ENCODE data around the gene ARHGAP26. TPM values are rescaled to one million over a fixed set of nuclear protein-coding genes. Genes with fewer than 3 reads are reported as not detected.

The ARHGAP26 gene
- total and polyA plus RNA-seq, 2 of the 4 experiments (the other 2 are of a cell fraction), result 0.54 to 0.56 TPM

GRCh38 chr5:143226361-143226760, 456.2 kb downstream of the ARHGAP26 start:
- Histone ChIP-seq H4K91ac (ENCODE audit: insufficient read depth, low read depth, low read length) (no peak overlapping the region), H2BK20ac (ENCODE audit: low read depth, low read length) (no peak overlapping the region), H4K20me1 (ENCODE audit: insufficient read depth, low read length) (no peaks in the 10 kb centered on the region), H3K4me2 (ENCODE audit: low read depth, low read length) (no peak overlapping the region), H2AFZ (replicated peaks; ENCODE audit: low read length, poor library complexity) (no peak overlapping the region), H3K79me1 (ENCODE audit: low read depth in 1 of 2, low read length in 2 of 2) (no peaks in the 10 kb centered on the region), H3K9me3 (ENCODE audit: control insufficient read depth, insufficient read depth, low read length) (no peaks in the 10 kb centered on the region), H3K9ac (ENCODE audit: low read depth, low read length) (no peak overlapping the region), H3K27ac (ENCODE audit: insufficient read depth, low read length) (no peak overlapping the region), H3K23ac (ENCODE audit: low read depth, low read length) (no peak overlapping the region), H2BK120ac (ENCODE audit: low read depth, low read length) (no peak overlapping the region; the same call in 1 of the 2 replicates), H4K5ac (ENCODE audit: low read depth, low read length) (no peak overlapping the region), H3K18ac (ENCODE audit: low read depth, low read length) (no peak overlapping the region), H2BK5ac (ENCODE audit: low read depth, low read length, poor library complexity, severe bottlenecking) (no peak overlapping the region), H3K56ac (ENCODE audit: extremely low read depth, insufficient read depth, low read length) (no peak overlapping the region), H3K9me1 (ENCODE audit: insufficient read depth, low read length) (peaks cover 13% of the 10 kb centered on the region), H3K4me1 (ENCODE audit: control insufficient read depth, insufficient read depth, low read length) (peaks cover 12% of the 10 kb centered on the region; the same call in 1 of the 2 replicates), H3K14ac (replicated peaks; ENCODE audit: low read depth, low read length) (no peak overlapping the region), H3K4me3 (ENCODE audit: insufficient read depth, low read depth, low read length) (no peak overlapping the region), H2BK15ac (ENCODE audit: low read depth, low read length) (no peak overlapping the region), H2AK9ac (replicated peaks; ENCODE audit: low read depth, low read length, poor library complexity) (no peak overlapping the region), H3K27me3 (ENCODE audit: control insufficient read depth, insufficient read depth, low read length) (no peaks in the 10 kb centered on the region), H3K4ac (ENCODE audit: low read depth, low read length) (no peak overlapping the region), H3K36me3 (ENCODE audit: control insufficient read depth, insufficient read depth, low read length) (no peaks in the 10 kb centered on the region), H2AK5ac (ENCODE audit: low read depth, low read length) (no peak overlapping the region), H4K8ac (ENCODE audit: low read depth in 2 of 2, low read length in 2 of 2) (no peak overlapping the region)
- DNase-seq (no peak), ATAC-seq (ENCODE audit: low read depth) (no peak)
- ChIA-PET CTCF (interaction anchor here (0.6 kb wide), 1 partner anchor 964 kb away, joined by 3 read pairs; no protein-coding TSS in a partner anchor), POLR2A (ENCODE audit: unreplicated experiment) (interaction anchor here (0.6 kb wide), 1 partner anchor 13 kb away, joined by 8 read pairs; no protein-coding TSS in a partner anchor)
- dilution Hi-C loops (cut with HindIII; ENCODE audit: low sequenced_read_pairs, unreplicated experiment), result no loop called here
- WGBS, 2 experiments (ENCODE audit: extremely low coverage in 2 of 2, insufficient read length in 1 of 2), result no CpG with 5 or more reads among the region's 3 CpGs
- TF ChIP-seq POLR2A (IDR thresholded peaks at IDR 0.05; ENCODE audit: low read depth, low read length) (no peak), RFX5 (IDR thresholded peaks at IDR 0.05; ENCODE audit: low read depth, low read length) (no peak), FOS (IDR thresholded peaks at IDR 0.05; ENCODE audit: low read depth, low read length) (no peak), NFE2L2 (IDR thresholded peaks at IDR 0.05; ENCODE audit: low read depth, low read length) (no peak), MAFK (IDR thresholded peaks at IDR 0.05; ENCODE audit: low read depth, low read length) (no peak), RCOR1 (IDR thresholded peaks at IDR 0.05; ENCODE audit: insufficient replicate concordance, low read length) (no peak), MXI1 (IDR thresholded peaks at IDR 0.05; ENCODE audit: borderline replicate concordance, low read depth, low read length) (no peak), BHLHE40 (IDR thresholded peaks at IDR 0.05; ENCODE audit: low read depth, low read length) (no peak), SMC3 (IDR thresholded peaks at IDR 0.05; ENCODE audit: low read depth, low read length) (no peak), RAD21 (IDR thresholded peaks at IDR 0.05; ENCODE audit: low read length) (no peak), CEBPB (IDR thresholded peaks at IDR 0.05; ENCODE audit: low read depth, low read length) (no peak), CHD1 (IDR thresholded peaks at IDR 0.05; ENCODE audit: low read depth, low read length) (no peak)
- TF ChIP-seq, protein P1, sequence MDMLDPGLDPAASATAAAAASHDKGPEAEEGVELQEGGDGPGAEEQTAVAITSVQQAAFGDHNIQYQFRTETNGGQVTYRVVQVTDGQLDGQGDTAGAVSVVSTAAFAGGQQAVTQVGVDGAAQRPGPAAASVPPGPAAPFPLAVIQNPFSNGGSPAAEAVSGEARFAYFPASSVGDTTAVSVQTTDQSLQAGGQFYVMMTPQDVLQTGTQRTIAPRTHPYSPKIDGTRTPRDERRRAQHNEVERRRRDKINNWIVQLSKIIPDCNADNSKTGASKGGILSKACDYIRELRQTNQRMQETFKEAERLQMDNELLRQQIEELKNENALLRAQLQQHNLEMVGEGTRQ (IDR thresholded peaks at IDR 0.05; ENCODE audit: low read depth, low read length), result no peak
- TF ChIP-seq, protein P2, sequence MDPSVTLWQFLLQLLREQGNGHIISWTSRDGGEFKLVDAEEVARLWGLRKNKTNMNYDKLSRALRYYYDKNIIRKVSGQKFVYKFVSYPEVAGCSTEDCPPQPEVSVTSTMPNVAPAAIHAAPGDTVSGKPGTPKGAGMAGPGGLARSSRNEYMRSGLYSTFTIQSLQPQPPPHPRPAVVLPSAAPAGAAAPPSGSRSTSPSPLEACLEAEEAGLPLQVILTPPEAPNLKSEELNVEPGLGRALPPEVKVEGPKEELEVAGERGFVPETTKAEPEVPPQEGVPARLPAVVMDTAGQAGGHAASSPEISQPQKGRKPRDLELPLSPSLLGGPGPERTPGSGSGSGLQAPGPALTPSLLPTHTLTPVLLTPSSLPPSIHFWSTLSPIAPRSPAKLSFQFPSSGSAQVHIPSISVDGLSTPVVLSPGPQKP (IDR thresholded peaks at IDR 0.05; ENCODE audit: borderline replicate concordance, low read depth, low read length), result no peak
- in situ Hi-C loops (cut with MboI; ENCODE audit: low sequenced_read_pairs), result no loop called here
- no TSS peak for BruUV-seq (replicated peaks)
- intact Hi-C loops (cut with micrococcal nuclease), result no loop called here
